B cell (primary cell): ENCODE measurements around the gene PLCD3. TPM values are rescaled to one million over a fixed set of nuclear protein-coding genes. Genes with fewer than 3 reads are reported as not detected.

Experiments
- ATAC-seq: fragments of 200-7000 bp; cut with Tn5 transposase; one replicate; pipeline ENCODE4 v1.10.0; 2021; ENCODE audit warnings: low read depth, mild to moderate bottlenecking, moderate number of reproducible peaks, moderate library complexity
- CTCF ChIA-PET: fragments of 350-600 bp; sonication (Branson Sonifier 250); formaldehyde crosslinking; loops from one replicate; lab custom pipeline; 2021; ENCODE audit warnings: antibody characterized with exemption, inconsistent platforms; lab: Charles Lee
- POLR2A ChIA-PET: fragments of 350-600 bp; sonication (Branson Sonifier 250); formaldehyde crosslinking; loops from one replicate; lab custom pipeline; 2021; ENCODE audit warnings: antibody characterized with exemption; lab: Charles Lee
- DNase-seq: peaks from one replicate; pipeline ENCODE4 v3.0.0; 2013
- H2AFZ ChIP-seq: 2 replicates; pipeline ENCODE4 v1.6.1; 2012; ENCODE audit warnings: mild to moderate bottlenecking, low read depth, low read length; ENCODE audit not compliant: insufficient read depth, poor library complexity, severe bottlenecking
- H3K27ac ChIP-seq, 2 donors: 1 replicate in 1 of 2; 2 replicates in 1 of 2; pipeline ENCODE4 v1.5.1; 2012 to 2013; ENCODE audit warnings: low read length in 2 of 2, mild to moderate bottlenecking in 2 of 2, moderate library complexity in 1 of 2
- H3K27me3 ChIP-seq, 4 experiments: fragments of 200-600 bp in 1 of 4; sonication (generic) in 1 of 4; replicated peaks in 1 of 4; 1 replicate in 2 of 4; 2 replicates in 2 of 4; pipeline versions ENCODE4 v1.6.1 to v1.7.0; 2013 to 2016; ENCODE audit warnings: low read length in 3 of 4, mild to moderate bottlenecking in 2 of 4, mixed read lengths in 1 of 4, moderate library complexity in 1 of 4; ENCODE audit not compliant: insufficient read depth in 4 of 4, control insufficient read depth in 3 of 4; ENCODE audit errors: control extremely low read depth in 1 of 4
- H3K36me3 ChIP-seq, 2 experiments: replicated peaks in 1 of 2; 1 replicate in 1 of 2; 2 replicates in 1 of 2; pipeline versions ENCODE4 v1.6.1 to v1.7.1; 2013; ENCODE audit warnings: low read length in 1 of 2; ENCODE audit not compliant: insufficient read depth in 2 of 2, control insufficient read depth in 1 of 2; ENCODE audit errors: control extremely low read depth in 1 of 2, extremely low read depth in 1 of 2
- H3K4me1 ChIP-seq, 2 donors: fragments of 200-600 bp in 1 of 2; sonication (generic) in 1 of 2; 1 replicate in 1 of 2; 2 replicates in 1 of 2; pipeline versions ENCODE4 v1.5.1 to v1.6.1; 2013 to 2017; ENCODE audit warnings: low read length in 2 of 2; ENCODE audit not compliant: control insufficient read depth in 2 of 2, insufficient read depth in 2 of 2
- H3K4me2 ChIP-seq: replicated peaks from 2 replicates; pipeline ENCODE3; 2012; ENCODE audit warnings: mild to moderate bottlenecking, low read depth, low read length; ENCODE audit not compliant: poor library complexity, severe bottlenecking
- H3K4me3 ChIP-seq, 5 experiments: fragments of 200-600 bp in 1 of 5; sonication (generic) in 1 of 5; 1 replicate in 3 of 5; 2 replicates in 2 of 5; pipeline versions ENCODE4 v1.5.1 to v1.7.0; 2011 to 2016; ENCODE audit warnings: low read length in 4 of 5, mild to moderate bottlenecking in 4 of 5, low read depth in 2 of 5, control low read depth in 1 of 5, moderate library complexity in 1 of 5; ENCODE audit not compliant: insufficient read depth in 1 of 5; ENCODE audit errors: control extremely low read depth in 1 of 5, extremely low read depth in 1 of 5
- H3K79me2 ChIP-seq: fragments of 200-600 bp; sonication (generic); one replicate; pipeline ENCODE4 v1.6.0; 2016; ENCODE audit warnings: low read length; ENCODE audit not compliant: control insufficient read depth, insufficient read depth
- H3K9ac ChIP-seq: fragments of 200-600 bp; sonication (generic); 2 replicates; pipeline ENCODE4 v1.6.1; 2017; ENCODE audit warnings: mild to moderate bottlenecking, low read length, moderate library complexity
- H3K9me3 ChIP-seq, 3 donors: one replicate each; pipeline versions ENCODE4 v1.6.1 to v1.7.1; 2013; ENCODE audit warnings: low read length in 2 of 3; ENCODE audit not compliant: control insufficient read depth in 2 of 3, insufficient read depth in 1 of 3; ENCODE audit errors: control extremely low read depth in 1 of 3
- H4K20me1 ChIP-seq: 2 replicates; pipeline ENCODE4 v1.6.0; 2012; ENCODE audit warnings: mild to moderate bottlenecking, low read length; ENCODE audit not compliant: insufficient read depth, control insufficient read depth, poor library complexity, severe bottlenecking
- H3K27ac Mint-ChIP-seq: one replicate; pipeline ENCODE4 v1.8.0; 2021; ENCODE audit warnings: mixed read lengths
- H3K27me3 Mint-ChIP-seq: one replicate; pipeline ENCODE4 v1.8.0; 2021; ENCODE audit warnings: mixed read lengths
- H3K4me1 Mint-ChIP-seq: one replicate; pipeline ENCODE4 v1.8.0; 2021; ENCODE audit warnings: mixed read lengths
- H3K4me3 Mint-ChIP-seq: one replicate; pipeline ENCODE4 v1.8.0; 2021; ENCODE audit warnings: mixed read lengths
- H3K9me3 Mint-ChIP-seq: one replicate; pipeline ENCODE4 v1.8.0; 2022; ENCODE audit warnings: mixed read lengths; ENCODE audit not compliant: insufficient read depth
- EZH2 ChIP-seq: IDR thresholded peaks from 2 replicates; pipeline ENCODE4 v1.6.1; 2012; ENCODE audit warnings: borderline replicate concordance, low read depth, mild to moderate bottlenecking, moderate library complexity, low read length; ENCODE audit not compliant: insufficient read depth, poor library complexity, severe bottlenecking
- WGBS: methylation state at CpG from one replicate; pipeline ENCODE4 v1.1.5; 2013; ENCODE audit warnings: missing lambda C conversion rate; ENCODE audit not compliant: insufficient coverage; 5-methylcytosine and 5-hydroxymethylcytosine counted together
- intact Hi-C: fragments of 100-400 bp; cut with micrococcal nuclease; formaldehyde crosslinking; loops from one replicate; pipeline ENCODE4 v1.10.0; 2022
- polyA plus RNA-seq: library from polyadenylated mRNA; depleted of rRNA; stranded (reverse); fragments of >200 nt; gene quantifications from 2 replicates; pipeline ENCODE4 v1.2.3, GENCODE V29; 2012
- total RNA-seq, 2 donors: library from RNA; stranded (reverse); fragments of 120-200 nt in 1 of 2; gene quantifications; 1 replicate in 1 of 2; 2 replicates in 1 of 2; pipeline versions ENCODE4 v1.2.3 to v1.2.4, GENCODE V29; 2013 to 2022
- TF ChIP-seq, protein P1 (sequence below): fragments of 200-600 bp; IDR thresholded peaks from one replicate; pipeline ENCODE4 v1.8.0; 2022; ENCODE audit warnings: antibody characterized with exemption, mild to moderate bottlenecking

Gene PLCD3
- total and polyA plus RNA-seq, 2 donors (not counting 1 experiment from before 2014, with no cell fraction given) = 0.54 to 2.2 TPM

DNA sequence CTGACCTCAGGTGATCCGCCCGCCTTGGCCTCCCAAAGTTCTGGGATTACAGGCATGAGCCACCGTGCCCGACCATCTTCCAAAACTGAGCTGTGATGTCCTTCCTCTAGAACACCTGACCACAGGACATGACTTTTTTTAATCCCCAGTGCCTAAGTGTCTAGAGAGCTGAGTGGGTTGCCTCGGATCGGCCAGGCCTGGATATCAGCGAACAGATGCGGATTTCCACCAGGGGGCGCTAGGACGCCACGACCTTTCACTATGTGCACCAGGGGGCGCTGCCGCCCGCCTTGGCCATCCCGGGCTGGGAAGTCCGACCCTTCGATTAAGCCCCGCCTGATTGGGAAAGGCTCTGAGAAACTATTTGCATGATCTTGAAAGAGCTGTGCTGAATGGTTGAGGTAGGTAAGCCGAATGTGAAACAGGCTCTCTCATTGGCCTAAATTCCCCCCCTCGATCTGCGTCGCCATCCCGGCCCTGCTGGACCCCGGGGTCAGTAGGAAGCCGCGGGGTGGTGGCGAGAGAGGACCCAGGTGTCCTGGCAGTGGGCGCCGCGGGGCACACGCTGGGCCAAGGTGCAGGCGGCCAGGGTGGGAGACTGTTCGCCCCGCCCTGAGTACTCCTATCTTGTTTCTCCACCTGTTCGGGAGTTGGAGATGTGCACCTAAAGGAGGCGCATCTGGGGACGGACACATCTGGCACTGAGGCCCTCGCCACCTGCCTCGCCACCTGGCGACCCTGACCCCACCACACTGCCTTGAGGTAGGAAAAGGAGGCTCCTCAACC lies 3.1 kb upstream of the PLCD3 start, which contains the start of gene ACBD4:
Gene ACBD4, plus strand, starts transcription at position 496 of the 786 bp plus-strand sequence. CDS start 458 bp downstream, outside the sequence.
- Mint-ChIP-seq H3K4me1 (peaks cover 20% of the 10 kb centered on the region), H3K9me3 (no peaks in the 10 kb centered on the region), H3K4me3 (peak within 1 kb of the TSS; percentile 95), H3K27ac (peak within 1 kb of the TSS; percentile 87), H3K27me3 (peaks cover 4% of the 10 kb centered on the region)
- Histone ChIP-seq H3K9me3 (no peaks in the 10 kb centered on the region), H3K4me2 (peak within 1 kb of the TSS; percentile 86), H3K36me3 (peaks cover 0 to 12% of the 10 kb centered on the region in 2 experiments), H3K79me2 (peaks cover 18% of the 10 kb centered on the region), H3K4me3 (peak within 1 kb of the TSS; percentile 35 to 96 (median 90)), H3K27ac (peak within 1 kb of the TSS; percentile 54 to 76), H3K9ac (peak within 1 kb of the TSS; percentile 87), H2AFZ (peak within 1 kb of the TSS; percentile 90), H3K4me1 (peaks cover 17 to 24% of the 10 kb centered on the region in 2 donors), H4K20me1 (no peaks in the 10 kb centered on the region), H3K27me3 (peaks cover 0 to 10% (median 0%) of the 10 kb centered on the region in 4 experiments)
- DNase-seq (peak; percentile 98), ATAC-seq (peak; percentile 83)
- ChIA-PET POLR2A (interaction anchor here (0.6 to 2.3 kb wide), 14 partner anchors 9 to 914 kb away, joined by 3 to 36 read pairs (median 6); partner anchors contain the start of genes FMNL1, HEXIM1, HEXIM2 and NMT1), CTCF (interaction anchor here (0.6 to 10.2 kb wide), 46 partner anchors 9 to 360 kb away, joined by 3 to 242 read pairs (median 6); partner anchors contain the start of genes FMNL1, HEXIM1, HEXIM2 and MAP3K14)
- intact Hi-C loops = loop anchor here (1.0 to 2.0 kb wide), 7 partner anchors 13 to 188 kb away; partner anchors contain the start of genes HEXIM1, HEXIM2, KIF18B and NMT1
- WGBS = 5% methylated on average over 35 of the region's 40 CpGs
- TF ChIP-seq, protein P1, sequence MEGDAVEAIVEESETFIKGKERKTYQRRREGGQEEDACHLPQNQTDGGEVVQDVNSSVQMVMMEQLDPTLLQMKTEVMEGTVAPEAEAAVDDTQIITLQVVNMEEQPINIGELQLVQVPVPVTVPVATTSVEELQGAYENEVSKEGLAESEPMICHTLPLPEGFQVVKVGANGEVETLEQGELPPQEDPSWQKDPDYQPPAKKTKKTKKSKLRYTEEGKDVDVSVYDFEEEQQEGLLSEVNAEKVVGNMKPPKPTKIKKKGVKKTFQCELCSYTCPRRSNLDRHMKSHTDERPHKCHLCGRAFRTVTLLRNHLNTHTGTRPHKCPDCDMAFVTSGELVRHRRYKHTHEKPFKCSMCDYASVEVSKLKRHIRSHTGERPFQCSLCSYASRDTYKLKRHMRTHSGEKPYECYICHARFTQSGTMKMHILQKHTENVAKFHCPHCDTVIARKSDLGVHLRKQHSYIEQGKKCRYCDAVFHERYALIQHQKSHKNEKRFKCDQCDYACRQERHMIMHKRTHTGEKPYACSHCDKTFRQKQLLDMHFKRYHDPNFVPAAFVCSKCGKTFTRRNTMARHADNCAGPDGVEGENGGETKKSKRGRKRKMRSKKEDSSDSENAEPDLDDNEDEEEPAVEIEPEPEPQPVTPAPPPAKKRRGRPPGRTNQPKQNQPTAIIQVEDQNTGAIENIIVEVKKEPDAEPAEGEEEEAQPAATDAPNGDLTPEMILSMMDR = peak; percentile 100
- no peak for TF ChIP-seq EZH2
